H1 (cell line): ENCODE data around the gene KLHL35. TPM values are rescaled to one million over a fixed set of nuclear protein-coding genes. Genes with fewer than 3 reads are reported as not detected.

ENCODE experiments used
- CTCF ChIA-PET: fragments of 300-600 bp; sonication (Branson Sonifier 250); formaldehyde crosslinking; loops from one replicate; lab custom pipeline; 2021; ENCODE audit not compliant: partially characterized antibody; lab: Charles Lee
- POLR2A ChIA-PET: fragments of 300-600 bp; sonication (Branson Sonifier 250); formaldehyde crosslinking; loops from one replicate; lab custom pipeline; 2021; ENCODE audit warnings: inconsistent platforms; ENCODE audit not compliant: partially characterized antibody; lab: Charles Lee
- DNase-seq, 2 experiments: peaks; one replicate each; pipeline versions ENCODE4 v3.0.0 to v3.0.0-alpha.2; 2010 to 2022; ENCODE audit warnings: low spot score in 2 of 2, low read depth in 1 of 2, mixed read lengths in 1 of 2
- FAIRE-seq: peaks from 2 replicates; lab custom pipeline; 2011; peaks lifted over from hg19 to GRCh38; lab: Jason Lieb, UNC
- H2AFZ ChIP-seq: 2 replicates; pipeline ENCODE4 v1.8.1; 2012; ENCODE audit warnings: low read length, inconsistent platforms
- H2AK5ac ChIP-seq: 2 replicates; pipeline ENCODE4 v1.6.1; 2013; ENCODE audit warnings: low read depth, low read length
- H2BK120ac ChIP-seq: replicated peaks from 2 replicates; pipeline ENCODE3; 2013; ENCODE audit warnings: low read depth, low read length, inconsistent platforms
- H2BK12ac ChIP-seq: 2 replicates; pipeline ENCODE4 v1.6.1; 2013; ENCODE audit warnings: low read depth, low read length
- H2BK15ac ChIP-seq: 2 replicates; pipeline ENCODE4 v1.6.1; 2013; ENCODE audit warnings: low read length
- H2BK20ac ChIP-seq: 2 replicates; pipeline ENCODE4 v1.6.1; 2013; ENCODE audit warnings: low read length
- H2BK5ac ChIP-seq: 2 replicates; pipeline ENCODE4 v1.6.1; 2013; ENCODE audit warnings: low read depth, low read length
- H3K14ac ChIP-seq: 2 replicates; pipeline ENCODE4 v1.6.1; 2013; ENCODE audit warnings: inconsistent platforms; ENCODE audit not compliant: insufficient read length
- H3K18ac ChIP-seq: 2 replicates; pipeline ENCODE4 v1.6.1; 2013; ENCODE audit warnings: low read length; ENCODE audit errors: extremely low read depth
- H3K23ac ChIP-seq: 2 replicates; pipeline ENCODE4 v1.6.1; 2013; ENCODE audit warnings: inconsistent platforms; ENCODE audit not compliant: insufficient read length
- H3K23me2 ChIP-seq: 2 replicates; pipeline ENCODE4 v1.6.1; 2013; ENCODE audit warnings: low read depth, low read length
- H3K27ac ChIP-seq: 2 replicates; pipeline ENCODE4 v1.6.1; 2011; ENCODE audit warnings: low read depth, low read length, inconsistent platforms
- H3K27me3 ChIP-seq, 4 experiments: replicated peaks in 1 of 4; 1 replicate in 1 of 4; 2 replicates in 3 of 4; pipeline versions ENCODE4 v1.6.1 to v1.8.1; 2011 to 2013; ENCODE audit warnings: low read length in 3 of 4, mild to moderate bottlenecking in 3 of 4, inconsistent platforms in 2 of 4, mixed read lengths in 2 of 4, moderate library complexity in 1 of 4; ENCODE audit not compliant: control insufficient read depth in 3 of 4, insufficient read depth in 3 of 4; ENCODE audit errors: extremely low read depth in 1 of 4
- H3K36me3 ChIP-seq, 4 experiments: 2 replicates each; pipeline versions ENCODE4 v1.6.1 to v1.8.1; 2011 to 2013; ENCODE audit warnings: mild to moderate bottlenecking in 4 of 4, low read length in 3 of 4, moderate library complexity in 2 of 4, control low read depth in 1 of 4, inconsistent platforms in 1 of 4; ENCODE audit not compliant: insufficient read depth in 4 of 4, control insufficient read depth in 2 of 4
- H3K4ac ChIP-seq: replicated peaks from 2 replicates; pipeline ENCODE3; 2013; ENCODE audit warnings: low read length, low read depth, mixed read lengths, inconsistent platforms; ENCODE audit not compliant: insufficient read length
- H3K4me1 ChIP-seq, 4 experiments: replicated peaks in 1 of 4; 1 replicate in 1 of 4; 2 replicates in 3 of 4; pipeline versions ENCODE4 v1.6.1 to v1.8.1; 2011 to 2013; ENCODE audit warnings: low read length in 3 of 4, inconsistent platforms in 2 of 4, mixed read lengths in 1 of 4; ENCODE audit not compliant: insufficient read depth in 4 of 4, control insufficient read depth in 3 of 4
- H3K4me2 ChIP-seq, 2 experiments: 2 replicates each; pipeline versions ENCODE4 v1.6.1 to v1.8.1; 2011 to 2013; ENCODE audit warnings: low read depth in 2 of 2, low read length in 2 of 2, control low read depth in 1 of 2, inconsistent platforms in 1 of 2, mild to moderate bottlenecking in 1 of 2; ENCODE audit not compliant: insufficient read depth in 1 of 2
- H3K4me3 ChIP-seq, 4 experiments: fragments of 200-600, 300-600 bp in 1 of 4; sonication (generic), shearing (Covaris generic), sonication (Bioruptor Twin) in 1 of 4; 2 replicates each; pipeline versions ENCODE4 v1.5.1 to v1.8.1; 2011 to 2016; ENCODE audit warnings: low read length in 4 of 4, low read depth in 3 of 4, control low read depth in 2 of 4, inconsistent platforms in 2 of 4, mild to moderate bottlenecking in 2 of 4, mixed read lengths in 1 of 4, moderate library complexity in 1 of 4; ENCODE audit not compliant: insufficient read depth in 2 of 4; ENCODE audit errors: extremely low read depth in 1 of 4
- H3K56ac ChIP-seq: replicated peaks from 2 replicates; pipeline ENCODE3; 2013; ENCODE audit warnings: low read depth, mild to moderate bottlenecking, mixed read lengths, low read length, inconsistent platforms; ENCODE audit not compliant: insufficient read length
- H3K79me1 ChIP-seq: 2 replicates; pipeline ENCODE4 v1.6.1; 2013; ENCODE audit warnings: low read depth, low read length, control low read depth
- H3K79me2 ChIP-seq, 2 experiments: 2 replicates each; pipeline versions ENCODE4 v1.6.1 to v1.8.1; 2012 to 2013; ENCODE audit warnings: low read length in 2 of 2, mild to moderate bottlenecking in 2 of 2, inconsistent platforms in 1 of 2; ENCODE audit not compliant: insufficient read depth in 2 of 2, control insufficient read depth in 1 of 2
- H3K9ac ChIP-seq, 4 experiments: replicated peaks in 1 of 4; 1 replicate in 1 of 4; 2 replicates in 3 of 4; pipeline versions ENCODE4 v1.6.1 to v1.8.1; 2011 to 2013; ENCODE audit warnings: low read depth in 3 of 4, low read length in 3 of 4, control low read depth in 2 of 4, mild to moderate bottlenecking in 2 of 4, moderate library complexity in 2 of 4, inconsistent platforms in 1 of 4; ENCODE audit errors: extremely low read depth in 1 of 4
- H3K9me3 ChIP-seq, 2 experiments: 2 replicates each; pipeline versions ENCODE4 v1.6.1 to v1.8.1; 2012 to 2013; ENCODE audit warnings: mild to moderate bottlenecking in 2 of 2, moderate library complexity in 2 of 2, control low read depth in 1 of 2, inconsistent platforms in 1 of 2, low read depth in 1 of 2, low read length in 1 of 2, mixed read lengths in 1 of 2; ENCODE audit not compliant: insufficient read depth in 2 of 2
- H4K20me1 ChIP-seq, 2 experiments: replicated peaks in 1 of 2; 2 replicates each; pipeline versions ENCODE3 to v1.8.1; 2011 to 2013; ENCODE audit warnings: inconsistent platforms in 2 of 2, low read length in 2 of 2, mild to moderate bottlenecking in 1 of 2; ENCODE audit not compliant: insufficient read depth in 2 of 2, control insufficient read depth in 1 of 2
- H4K5ac ChIP-seq: 2 replicates; pipeline ENCODE4 v1.6.1; 2013; ENCODE audit warnings: low read length, low read depth, mixed read lengths, inconsistent platforms; ENCODE audit not compliant: insufficient read length
- H4K8ac ChIP-seq: 2 replicates; pipeline ENCODE4 v1.8.0; 2013; ENCODE audit warnings: mild to moderate bottlenecking, moderate library complexity, low read length, inconsistent platforms; ENCODE audit not compliant: insufficient read depth; ENCODE audit errors: extremely low read depth
- H4K91ac ChIP-seq: replicated peaks from 2 replicates; pipeline ENCODE3; 2013; ENCODE audit warnings: low read length, mixed read lengths, inconsistent platforms; ENCODE audit not compliant: insufficient read length
- BCL11A ChIP-seq, 2 experiments: IDR thresholded peaks; one replicate each; pipeline ENCODE4 v1.6.1; 2011; ENCODE audit warnings: low read depth in 2 of 2, low read length in 2 of 2, mild to moderate bottlenecking in 2 of 2
- CREB1 ChIP-seq: IDR thresholded peaks from 2 replicates; pipeline ENCODE4 v1.6.1; 2012; ENCODE audit warnings: inconsistent platforms
- FOSL1 ChIP-seq: IDR thresholded peaks from 2 replicates; pipeline ENCODE4 v1.6.1; 2011; ENCODE audit warnings: mild to moderate bottlenecking, low read depth, low read length, moderate library complexity; ENCODE audit not compliant: insufficient read depth
- GABPA ChIP-seq: IDR thresholded peaks from 2 replicates; pipeline ENCODE4 v1.6.1; 2011; ENCODE audit warnings: mild to moderate bottlenecking, low read length, moderate library complexity, borderline replicate concordance; ENCODE audit not compliant: insufficient read depth
- HDAC6 ChIP-seq: IDR thresholded peaks from one replicate; pipeline ENCODE4 v1.7.1; 2012; ENCODE audit warnings: low read depth, mild to moderate bottlenecking, inconsistent platforms, low read length, moderate library complexity
- JUN ChIP-seq: IDR thresholded peaks from 2 replicates; pipeline ENCODE4 v1.6.1; 2011; ENCODE audit warnings: low read depth, mild to moderate bottlenecking, improper control_type of control experiment, low read length
- RXRA ChIP-seq: IDR thresholded peaks from 2 replicates; pipeline ENCODE4 v1.6.1; 2011; ENCODE audit warnings: low read depth, mild to moderate bottlenecking, low read length, moderate library complexity; ENCODE audit not compliant: insufficient read depth
- SIN3A ChIP-seq, 2 experiments: IDR thresholded peaks in 1 of 2; conservative IDR thresholded peaks in 1 of 2; 2 replicates each; pipeline ENCODE4 v1.6.1; 2011 to 2012; ENCODE audit warnings: low read length in 2 of 2, improper control_type of control experiment in 1 of 2, low read depth in 1 of 2, mild to moderate bottlenecking in 1 of 2
- SP4 ChIP-seq: IDR thresholded peaks from 2 replicates; pipeline ENCODE4 v1.6.1; 2012; ENCODE audit warnings: low read length, inconsistent platforms
- TAF1 ChIP-seq: IDR thresholded peaks from 2 replicates; pipeline ENCODE4 v1.6.1; 2011; ENCODE audit warnings: mild to moderate bottlenecking, low read depth, low read length
- YY1 ChIP-seq: IDR thresholded peaks from 2 replicates; pipeline ENCODE4 v1.6.1; 2011; ENCODE audit warnings: low read depth, mild to moderate bottlenecking, low read length
- WGBS, 2 experiments: shearing (Covaris generic) in 1 of 2; methylation state at CpG; one replicate each; pipeline versions ENCODE4 v1.1.6 to v1.1.7; 2013 to 2015; ENCODE audit warnings: low lambda C conversion rate in 2 of 2, mixed read lengths in 2 of 2, inconsistent platforms in 1 of 2, low coverage in 1 of 2, missing lambda C conversion rate in 1 of 2; ENCODE audit not compliant: insufficient replicate concordance in 2 of 2, insufficient coverage in 1 of 2, insufficient read length in 1 of 2; ENCODE audit errors: extremely low coverage in 1 of 2, missing lambda C conversion rate in 1 of 2; 5-methylcytosine and 5-hydroxymethylcytosine counted together
- polyA plus RNA-seq, 7 experiments: library from polyadenylated mRNA; depleted of rRNA in 3 of 7; stranded (reverse) in 5 of 7; unstranded in 2 of 7; fragments of >200 nt in 5 of 7; fragments of 200-250 nt in 2 of 7; gene quantifications; 1 replicate in 5 of 7; 2 replicates in 1 of 7; 4 replicates in 1 of 7; pipeline versions ENCODE4 v1.2.1 to v1.2.3, GENCODE V29; 2011 to 2013; ENCODE audit warnings: missing spikeins in 2 of 7, mixed read lengths in 2 of 7
- total RNA-seq: library from RNA; stranded (reverse); fragmentation: NEBNext Ultra II Directional; extraction: Animal tissue kit (Norgen Biotek cat#: 25700); gene quantifications from 2 replicates; pipeline ENCODE4 v1.2.1, GENCODE V29; 2021

The KLHL35 gene
- total and polyA plus RNA-seq, 2 of the 8 experiments (the other 6 are each of a cell fraction or from before 2014, with no cell fraction given) = 0.35 to 0.41 TPM

DNA sequence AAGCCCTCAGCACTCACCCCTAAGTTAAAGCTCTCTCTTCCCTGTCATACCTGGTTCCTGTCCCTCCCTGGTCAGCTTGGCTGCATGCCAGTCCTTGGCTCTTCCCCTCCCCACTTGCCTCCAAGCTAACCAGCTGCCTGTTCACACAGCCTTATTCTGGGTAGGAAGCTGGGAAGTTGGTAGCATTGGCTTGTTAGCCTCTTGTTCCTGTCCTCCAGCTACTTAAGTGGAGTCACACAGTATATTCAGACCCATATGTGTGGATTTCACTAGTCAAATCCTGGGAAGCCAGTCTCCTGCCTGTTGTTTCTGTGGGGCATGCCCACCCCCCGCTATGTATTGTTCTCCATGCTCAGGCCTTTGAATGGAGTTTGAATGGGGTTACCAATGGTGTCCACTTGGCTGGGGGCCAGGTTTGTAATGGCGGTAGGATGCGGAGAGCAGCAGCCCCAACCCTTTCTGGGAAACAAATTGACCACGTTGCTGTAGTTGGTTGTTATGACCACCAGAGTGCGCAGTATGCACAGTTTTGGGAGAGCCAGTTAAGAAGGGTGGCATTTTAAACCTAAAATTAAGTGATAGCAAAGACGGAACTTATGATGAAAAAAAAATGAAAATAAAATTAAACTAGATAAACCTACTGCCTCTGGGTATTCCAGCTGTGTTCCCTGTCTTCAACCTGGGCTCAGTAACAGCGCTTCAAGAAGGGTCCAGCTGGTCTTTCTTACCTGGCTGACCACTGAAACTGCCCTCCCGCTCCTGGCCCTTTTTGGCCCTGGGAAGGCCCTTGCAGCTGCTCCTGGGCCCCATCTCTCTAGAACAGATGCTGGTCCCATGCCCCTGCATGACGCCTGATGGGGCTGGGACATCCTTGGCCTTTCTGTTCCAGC, 44.4 kb downstream of the KLHL35 start:
- WGBS, 2 experiments = 35% methylated on average over 9 of the region's 9 CpGs; no CpG with 5 or more reads in 1 of the 2 experiments
- peak overlapping the region; percentile 98 for H2AFZ ChIP-seq
- FAIRE-seq = peak; percentile 7
- TF ChIP-seq JUN = no peak
- TF ChIP-seq BCL11A (IDR thresholded peaks at IDR 0.05; ENCODE audit: low read depth in 2 of 2, low read length in 2 of 2) = no peak
- no peak for TF ChIP-seq FOSL1
- no peak for TF ChIP-seq SIN3A (conservative IDR thresholded peaks at IDR 0.05 in 1 of 2, IDR thresholded peaks at IDR 0.05 in 1 of 2; ENCODE audit: low read depth in 1 of 2, low read length in 2 of 2)
- peak; percentile 93 for TF ChIP-seq YY1
- TF ChIP-seq HDAC6 = no peak
- TF ChIP-seq RXRA = no peak
- no peak for TF ChIP-seq SP4
- no peak for TF ChIP-seq GABPA
- peak; percentile 41; the same call in 1 of the 2 replicates for TF ChIP-seq TAF1
- TF ChIP-seq CREB1 = no peak

More for the DNA sequence above, 44.4 kb downstream of the KLHL35 start:
- Histone ChIP-seq H3K79me1 (no peaks in the 10 kb centered on the region), H3K4ac (no peak overlapping the region), H2BK15ac (peak overlapping the region; percentile 66), H3K27ac (no peak overlapping the region), H3K4me1 (peaks cover 0 to 3% (median 0%) of the 10 kb centered on the region in 4 experiments; a peak in 3 of 7 replicates), H3K18ac (peak overlapping the region; percentile 84), H3K4me3 (0 out of 8 replicates have a peak overlapping the region, but pooled peaks of 1 of the 4 experiments have one; percentile 1), H3K9me3 (no peaks in the 10 kb centered on the region), H3K27me3 (no peaks in the 10 kb centered on the region), H4K20me1 (no peaks in the 10 kb centered on the region), H4K8ac (peak overlapping the region; percentile 90; the same call in 1 of the 2 replicates), H2BK20ac (peak overlapping the region; percentile 51; the same call in 1 of the 2 replicates), H3K79me2 (no peaks in the 10 kb centered on the region), H3K23ac (no peak overlapping the region), H3K14ac (no peak overlapping the region), H3K9ac (no peak overlapping the region), H2BK12ac (peak overlapping the region; percentile 65), H2AK5ac (no peak overlapping the region; the same call in 1 of the 2 replicates), H3K23me2 (no peaks in the 10 kb centered on the region), H4K91ac (peak overlapping the region; percentile 11), H3K56ac (no peak overlapping the region), H3K36me3 (no peaks in the 10 kb centered on the region), H2BK120ac (no peak overlapping the region), H4K5ac (peak overlapping the region; percentile 3), H3K4me2 (no peak overlapping the region; a peak in 1 of 4 replicates), H2BK5ac (0 out of 2 replicates have a peak overlapping the region, but pooled peaks have one; percentile 41)
- DNase-seq = peak; percentile 33 to 77
- POLR2A ChIA-PET = interaction anchor here (0.7 to 20.0 kb wide), 6 partner anchors 15 to 58 kb away, joined by 3 to 269 read pairs (median 3); partner anchors contain the start of gene RPS3
- CTCF ChIA-PET = interaction anchor here (0.7 to 16.6 kb wide), 52 partner anchors 8 to 330 kb away, joined by 3 to 327 read pairs (median 6); partner anchors contain the start of genes GDPD5 and RPS3
